GM19238 (cell line): Measurements from ENCODE around the gene DTX2.
"Not testable (repeated sequence)": the region's sequence is repeated elsewhere in the genome, so short reads cannot be mapped to it uniquely, and the experiment has no call there.

Experiments used
- DNase-seq: peaks from one replicate; pipeline ENCODE4 v3.0.0; 2011; ENCODE audit warnings: low spot score; ENCODE audit not compliant: insufficient read length

DTX2 gene

GRCh38 chr7:76442664-76443446 is 18.7 kb upstream of the DTX2 start:
- DNase-seq = not testable (repeated sequence)

- DNase-seq = not testable (repeated sequence)
Measured at GRCh38 chr7:76443846-76444245, 17.7 kb upstream of the DTX2 start.

- DNase-seq = not testable (repeated sequence)
Measured at GRCh38 chr7:76445577-76446008, 15.9 kb upstream of the DTX2 start.

GRCh38 chr7:76457017-76457416 is 4.5 kb upstream of the DTX2 start:
- not testable (repeated sequence) for DNase-seq

- not testable (repeated sequence) for DNase-seq
Measured at GRCh38 chr7:76458504-76458903, 3.0 kb upstream of the DTX2 start.

GRCh38 chr7:76460767-76461166 is 742 bp upstream of the DTX2 start:
- DNase-seq = not testable (repeated sequence)

- not testable (repeated sequence) for DNase-seq
Measured at GRCh38 chr7:76462271-76462882, 868 bp downstream of the DTX2 start.

GRCh38 chr7:76464959-76465358 is 3.5 kb downstream of the DTX2 start:
- not testable (repeated sequence) for DNase-seq

GRCh38 chr7:76465950-76466349 is 4.4 kb downstream of the DTX2 start:
- not testable (repeated sequence) for DNase-seq

GRCh38 chr7:76467743-76468404 is 6.4 kb downstream of the DTX2 start:
- not testable (repeated sequence) for DNase-seq

GRCh38 chr7:76471556-76472221 is 10.2 kb downstream of the DTX2 start:
- not testable (repeated sequence) for DNase-seq

- not testable (repeated sequence) for DNase-seq
Measured at GRCh38 chr7:76473097-76473496, 11.6 kb downstream of the DTX2 start.

GRCh38 chr7:76476280-76476679 is 14.8 kb downstream of the DTX2 start:
- DNase-seq = not testable (repeated sequence)

GRCh38 chr7:76476742-76477474 is 15.4 kb downstream of the DTX2 start:
- DNase-seq = not testable (repeated sequence)

GRCh38 chr7:76479628-76480027 is 18.1 kb downstream of the DTX2 start:
- not testable (repeated sequence) for DNase-seq

GRCh38 chr7:76480403-76481253 is 19.1 kb downstream of the DTX2 start:
- DNase-seq = not testable (repeated sequence)

- DNase-seq = not testable (repeated sequence)
Measured at GRCh38 chr7:76482660-76483059, 21.2 kb downstream of the DTX2 start.

GRCh38 chr7:76483081-76483480 is 21.6 kb downstream of the DTX2 start:
- DNase-seq = not testable (repeated sequence)

GRCh38 chr7:76484456-76484855 is 22.9 kb downstream of the DTX2 start:
- DNase-seq = not testable (repeated sequence)
